Mesenchymal stem cell (in vitro differentiated cells and primary cell): ENCODE results near the gene KBTBD8.

ENCODE experiments used
- DNase-seq: peaks from one replicate; pipeline ENCODE4 v3.0.0-alpha.2; 2013
- H2AFZ ChIP-seq: one replicate; pipeline ENCODE4 v1.6.1; 2013; ENCODE audit warnings: low read depth, mild to moderate bottlenecking, control low read depth, inconsistent platforms, low read length, moderate library complexity
- H2AK5ac ChIP-seq: 2 replicates; pipeline ENCODE4 v1.6.1; 2013; ENCODE audit warnings: low read length, moderate library complexity, mild to moderate bottlenecking, inconsistent platforms; ENCODE audit not compliant: severe bottlenecking
- H2BK120ac ChIP-seq: one replicate; pipeline ENCODE4 v1.6.1; 2013; ENCODE audit warnings: low read depth, mild to moderate bottlenecking, inconsistent platforms, low read length, moderate library complexity
- H2BK12ac ChIP-seq, 2 experiments: one replicate each; pipeline ENCODE4 v1.6.1; 2013; ENCODE audit warnings: inconsistent platforms in 2 of 2, low read length in 2 of 2, mild to moderate bottlenecking in 2 of 2, moderate library complexity in 2 of 2, control low read depth in 1 of 2
- H2BK15ac ChIP-seq: one replicate; pipeline ENCODE4 v1.6.1; 2013; ENCODE audit warnings: mild to moderate bottlenecking, low read depth, inconsistent platforms; ENCODE audit not compliant: poor library complexity, severe bottlenecking
- H2BK5ac ChIP-seq: 2 replicates; pipeline ENCODE4 v1.6.1; 2013; ENCODE audit warnings: low read depth, mild to moderate bottlenecking, low read length, control low read depth, inconsistent platforms; ENCODE audit not compliant: poor library complexity, severe bottlenecking
- H3K14ac ChIP-seq, 2 experiments: one replicate each; pipeline ENCODE4 v1.6.1; 2013; ENCODE audit warnings: inconsistent platforms in 2 of 2, low read length in 2 of 2, control low read depth in 1 of 2, mild to moderate bottlenecking in 1 of 2, moderate library complexity in 1 of 2
- H3K18ac ChIP-seq, 2 experiments: one replicate each; pipeline ENCODE4 v1.6.1; 2013; ENCODE audit warnings: inconsistent platforms in 2 of 2, low read length in 2 of 2, control low read depth in 1 of 2, low read depth in 1 of 2, mild to moderate bottlenecking in 1 of 2
- H3K23ac ChIP-seq, 2 experiments: one replicate each; pipeline ENCODE4 v1.6.1; 2013; ENCODE audit warnings: inconsistent platforms in 2 of 2, low read length in 2 of 2, mild to moderate bottlenecking in 2 of 2, moderate library complexity in 2 of 2, control low read depth in 1 of 2
- H3K27ac ChIP-seq: 2 replicates; pipeline ENCODE4 v1.5.1; 2013; ENCODE audit warnings: mild to moderate bottlenecking, moderate library complexity, low read length, control low read depth, inconsistent platforms; ENCODE audit not compliant: poor library complexity, severe bottlenecking
- H3K27me3 ChIP-seq, 2 experiments: 2 replicates each; pipeline versions ENCODE4 v1.6.1 to v1.7.0; 2013; ENCODE audit warnings: low read length in 2 of 2, mild to moderate bottlenecking in 2 of 2, moderate library complexity in 2 of 2, control low read depth in 1 of 2, inconsistent platforms in 1 of 2; ENCODE audit not compliant: control insufficient read depth in 1 of 2, insufficient read depth in 1 of 2
- H3K36me3 ChIP-seq, 2 experiments: 2 replicates each; pipeline versions ENCODE4 v1.6.1 to v1.7.0; 2013; ENCODE audit warnings: low read length in 2 of 2, control low read depth in 1 of 2, inconsistent platforms in 1 of 2, low read depth in 1 of 2, mild to moderate bottlenecking in 1 of 2; ENCODE audit not compliant: insufficient read depth in 2 of 2, control insufficient read depth in 1 of 2
- H3K4ac ChIP-seq, 2 experiments: one replicate each; pipeline ENCODE4 v1.6.1; 2013; ENCODE audit warnings: inconsistent platforms in 2 of 2, low read length in 2 of 2, mild to moderate bottlenecking in 2 of 2, moderate library complexity in 2 of 2, control low read depth in 1 of 2, low read depth in 1 of 2
- H3K4me1 ChIP-seq: 2 replicates; pipeline ENCODE4 v1.6.1; 2013; ENCODE audit warnings: low read depth, low read length, control low read depth; ENCODE audit not compliant: control insufficient read depth, insufficient read depth
- H3K4me2 ChIP-seq: 2 replicates; pipeline ENCODE4 v1.6.1; 2013; ENCODE audit warnings: low read length, mild to moderate bottlenecking, inconsistent platforms; ENCODE audit not compliant: poor library complexity, severe bottlenecking
- H3K4me3 ChIP-seq, 2 experiments: 2 replicates each; pipeline versions ENCODE4 v1.5.1 to v1.7.0; 2013; ENCODE audit warnings: low read length in 2 of 2, mild to moderate bottlenecking in 2 of 2, control low read depth in 1 of 2, low read depth in 1 of 2; ENCODE audit not compliant: insufficient read depth in 1 of 2
- H3K79me1 ChIP-seq: replicated peaks from 2 replicates; pipeline ENCODE4 v1.6.1; 2013; ENCODE audit warnings: mild to moderate bottlenecking, control low read depth, low read length, inconsistent platforms; ENCODE audit not compliant: poor library complexity, severe bottlenecking
- H3K9ac ChIP-seq: 2 replicates; pipeline ENCODE4 v1.7.0; 2013; ENCODE audit warnings: mild to moderate bottlenecking, low read length, moderate library complexity
- H3K9me3 ChIP-seq: 2 replicates; pipeline ENCODE4 v1.7.0; 2013; ENCODE audit warnings: mild to moderate bottlenecking, low read length; ENCODE audit not compliant: control insufficient read depth
- H4K8ac ChIP-seq: one replicate; pipeline ENCODE4 v1.6.1; 2013; ENCODE audit warnings: inconsistent platforms, mild to moderate bottlenecking, low read length, moderate library complexity
- H4K91ac ChIP-seq: one replicate; pipeline ENCODE4 v1.6.1; 2013; ENCODE audit warnings: mild to moderate bottlenecking, low read length, inconsistent platforms
- WGBS: methylation state at CpG from one replicate; pipeline ENCODE4 v1.1.7; 2013; ENCODE audit warnings: mixed read lengths; 5-methylcytosine and 5-hydroxymethylcytosine counted together

KBTBD8 gene

DNA sequence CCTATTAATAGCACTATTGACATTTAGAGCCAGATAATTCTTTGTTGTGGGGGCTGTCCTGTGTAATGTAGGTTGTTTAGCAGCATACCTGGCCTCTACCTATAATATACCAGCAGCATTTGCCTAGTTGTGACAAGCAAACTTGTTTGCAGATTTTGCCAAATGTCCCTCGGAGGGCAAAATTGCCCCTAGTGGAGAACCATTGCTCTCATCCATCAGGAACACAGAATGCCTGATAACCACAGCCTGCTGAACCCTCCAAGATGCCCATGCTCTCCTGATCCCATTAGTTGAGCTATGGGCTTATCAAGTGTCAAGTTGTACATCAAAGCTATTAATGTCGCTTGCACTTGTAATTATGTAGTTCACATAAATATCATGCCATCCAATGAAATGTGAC lies 15.0 kb upstream of the KBTBD8 start:
- no peak overlapping the region for H2BK120ac ChIP-seq
- H3K27me3 ChIP-seq, result no peaks in the 10 kb centered on the region
- H2AFZ ChIP-seq, result no peak overlapping the region
- no peak overlapping the region for H2BK15ac ChIP-seq
- no peak overlapping the region for H3K14ac ChIP-seq
- no peak overlapping the region for H3K23ac ChIP-seq
- no peak overlapping the region for H4K8ac ChIP-seq
- no peak overlapping the region for H3K9ac ChIP-seq
- H4K91ac ChIP-seq, result no peak overlapping the region
- no peak overlapping the region for H2BK12ac ChIP-seq
- no peak overlapping the region for H3K27ac ChIP-seq
- no peak overlapping the region for H3K4me2 ChIP-seq
- H3K4ac ChIP-seq, result no peak overlapping the region
- 68% methylated on average over 2 of the region's 2 CpGs for WGBS
- no peak for DNase-seq
- no peaks in the 10 kb centered on the region for H3K9me3 ChIP-seq
- H3K18ac ChIP-seq, result no peak overlapping the region
- H3K4me1 ChIP-seq, result no peaks in the 10 kb centered on the region
- H3K4me3 ChIP-seq, result no peak overlapping the region
- no peak overlapping the region for H2AK5ac ChIP-seq
- no peaks in the 10 kb centered on the region for H3K36me3 ChIP-seq
- no peak overlapping the region for H2BK5ac ChIP-seq
- H3K79me1 ChIP-seq, result no peaks in the 10 kb centered on the region

DNA sequence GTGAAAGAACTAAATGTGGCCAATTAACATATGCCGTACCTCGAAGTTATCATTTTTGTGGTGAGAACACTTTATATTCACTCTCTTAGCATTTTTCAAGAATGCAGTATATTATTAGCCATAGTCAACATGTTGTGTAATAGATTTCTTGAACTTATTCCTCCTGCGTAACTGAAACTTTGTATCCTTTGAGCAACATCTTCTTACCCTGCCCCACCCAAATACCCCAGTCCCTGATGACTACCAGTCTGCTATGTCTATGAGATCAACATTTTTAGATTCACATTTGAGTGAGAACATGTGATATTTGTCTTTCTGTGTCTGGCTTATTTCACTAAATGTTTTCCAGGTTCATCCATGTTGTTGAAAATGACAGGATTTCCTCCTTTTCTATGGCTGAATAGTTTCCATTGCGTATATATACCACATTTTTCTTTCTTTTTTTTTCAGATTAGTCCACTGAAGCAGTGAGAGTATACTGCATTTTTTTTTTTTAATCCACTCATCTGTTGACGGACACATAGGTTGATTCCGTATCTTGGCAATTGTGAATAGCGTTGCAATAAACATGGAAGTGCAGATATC lies 12.7 kb upstream of the KBTBD8 start:
- no peak overlapping the region for H4K91ac ChIP-seq
- H3K27me3 ChIP-seq, result no peaks in the 10 kb centered on the region
- no peak overlapping the region for H4K8ac ChIP-seq
- no peak overlapping the region for H3K4ac ChIP-seq
- no peak overlapping the region for H3K4me3 ChIP-seq
- H3K79me1 ChIP-seq, result no peaks in the 10 kb centered on the region
- 97% methylated on average over 5 of the region's 7 CpGs for WGBS
- H2BK12ac ChIP-seq, result no peak overlapping the region
- no peak for DNase-seq
- no peak overlapping the region for H3K27ac ChIP-seq
- no peak overlapping the region for H3K14ac ChIP-seq
- no peak overlapping the region for H3K23ac ChIP-seq
- no peak overlapping the region for H2BK120ac ChIP-seq
- no peak overlapping the region for H3K4me2 ChIP-seq
- H3K36me3 ChIP-seq, result no peaks in the 10 kb centered on the region
- H2BK15ac ChIP-seq, result no peak overlapping the region
- H2AFZ ChIP-seq, result no peak overlapping the region
- no peak overlapping the region for H2AK5ac ChIP-seq
- H3K18ac ChIP-seq, result no peak overlapping the region
- no peaks in the 10 kb centered on the region for H3K4me1 ChIP-seq
- no peaks in the 10 kb centered on the region for H3K9me3 ChIP-seq
- H3K9ac ChIP-seq, result no peak overlapping the region
- no peak overlapping the region for H2BK5ac ChIP-seq

DNA sequence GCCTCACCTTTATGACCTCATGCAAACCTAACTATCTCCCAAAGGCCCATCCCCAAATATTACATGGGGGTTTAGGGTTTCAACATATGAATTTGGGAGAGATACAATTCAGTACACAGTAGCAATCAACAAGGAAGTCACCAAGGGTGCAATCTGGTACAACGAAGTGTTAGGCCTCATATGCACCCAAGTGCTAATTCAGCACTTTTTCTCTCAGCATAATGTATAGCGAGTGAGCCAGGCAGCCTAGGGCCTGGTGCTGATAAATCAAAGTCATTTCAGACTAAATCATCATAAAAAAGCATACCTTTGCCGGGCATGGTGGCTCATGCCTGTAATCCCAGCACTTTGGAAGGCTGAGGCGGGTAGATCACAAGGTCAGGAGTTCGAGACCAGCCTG lies 11.7 kb upstream of the KBTBD8 start:
- no peak overlapping the region for H3K14ac ChIP-seq
- H3K4ac ChIP-seq, result no peak overlapping the region
- no peaks in the 10 kb centered on the region for H3K9me3 ChIP-seq
- no peak overlapping the region for H3K4me2 ChIP-seq
- no peak overlapping the region for H3K27ac ChIP-seq
- H3K4me1 ChIP-seq, result no peaks in the 10 kb centered on the region
- WGBS, result 82% methylated on average over 5 of the region's 5 CpGs
- H3K23ac ChIP-seq, result no peak overlapping the region
- H2AK5ac ChIP-seq, result no peak overlapping the region
- H2BK120ac ChIP-seq, result no peak overlapping the region
- no peaks in the 10 kb centered on the region for H3K79me1 ChIP-seq
- no peak overlapping the region for H3K18ac ChIP-seq
- DNase-seq, result no peak
- no peak overlapping the region for H4K8ac ChIP-seq
- H3K4me3 ChIP-seq, result no peak overlapping the region
- H2BK5ac ChIP-seq, result no peak overlapping the region
- H3K27me3 ChIP-seq, result no peaks in the 10 kb centered on the region
- no peak overlapping the region for H3K9ac ChIP-seq
- no peak overlapping the region for H4K91ac ChIP-seq
- H2BK15ac ChIP-seq, result no peak overlapping the region
- no peaks in the 10 kb centered on the region for H3K36me3 ChIP-seq
- H2AFZ ChIP-seq, result no peak overlapping the region
- H2BK12ac ChIP-seq, result no peak overlapping the region

DNA sequence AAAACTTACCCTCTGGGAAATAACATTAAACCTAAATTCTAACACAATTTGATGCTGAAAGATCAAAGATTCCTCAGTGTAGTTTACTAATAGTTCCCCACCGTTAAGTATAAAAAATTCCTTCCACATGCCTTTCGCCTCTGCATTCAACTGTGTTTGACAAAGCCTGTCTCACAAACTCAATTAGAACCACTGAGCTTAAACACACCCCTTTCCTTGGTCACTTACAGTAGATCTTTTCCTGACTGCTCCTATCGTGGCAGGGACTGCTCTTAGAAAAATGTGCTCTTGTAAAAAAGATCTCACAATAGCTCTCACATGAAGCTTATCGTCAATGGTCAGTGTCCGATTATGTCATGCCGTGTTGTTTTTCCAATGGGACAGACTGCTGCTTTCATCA lies 8.9 kb upstream of the KBTBD8 start:
- H2AK5ac ChIP-seq, result no peak overlapping the region
- H3K18ac ChIP-seq, result no peak overlapping the region
- H2BK5ac ChIP-seq, result no peak overlapping the region
- no peak overlapping the region for H4K8ac ChIP-seq
- H3K4ac ChIP-seq, result no peak overlapping the region
- no peak overlapping the region for H3K14ac ChIP-seq
- H3K4me3 ChIP-seq, result no peak overlapping the region
- H3K23ac ChIP-seq, result no peak overlapping the region
- no peak overlapping the region for H3K4me2 ChIP-seq
- H3K27me3 ChIP-seq, result no peaks in the 10 kb centered on the region
- 63% methylated on average over 6 of the region's 6 CpGs for WGBS
- no peak overlapping the region for H2AFZ ChIP-seq
- H2BK12ac ChIP-seq, result no peak overlapping the region
- H4K91ac ChIP-seq, result no peak overlapping the region
- DNase-seq, result no peak
- no peak overlapping the region for H3K27ac ChIP-seq
- H2BK120ac ChIP-seq, result no peak overlapping the region
- H3K9me3 ChIP-seq, result no peaks in the 10 kb centered on the region
- no peaks in the 10 kb centered on the region for H3K36me3 ChIP-seq
- no peaks in the 10 kb centered on the region for H3K79me1 ChIP-seq
- H3K4me1 ChIP-seq, result no peaks in the 10 kb centered on the region
- H3K9ac ChIP-seq, result no peak overlapping the region
- H2BK15ac ChIP-seq, result no peak overlapping the region
